Lung (tissue), 12 donors: Measurements from ENCODE around the gene CPEB2. TPM values are rescaled to one million over a fixed set of nuclear protein-coding genes. Genes with fewer than 3 reads are reported as not detected.

Experiments used
- ATAC-seq: fragments of 200-7000 bp; cut with Tn5 transposase; one replicate; pipeline ENCODE4 v1.9.1; 2020; ENCODE audit warnings: moderate number of reproducible peaks; ENCODE audit not compliant: insufficient read depth, low FRiP score
- DNase-seq, 3 donors: peaks; one replicate each; pipeline ENCODE4 v3.0.0-alpha.2; 2013 to 2017
- H3K27ac ChIP-seq, 2 donors: one replicate each; pipeline ENCODE4 v1.5.1; 2013; ENCODE audit warnings: mild to moderate bottlenecking in 2 of 2, moderate library complexity in 2 of 2, control low read depth in 1 of 2, inconsistent platforms in 1 of 2, low read depth in 1 of 2, low read length in 1 of 2
- H3K27me3 ChIP-seq, 3 donors: one replicate each; pipeline ENCODE4 v1.5.1; 2013; ENCODE audit warnings: low read length in 2 of 3; ENCODE audit not compliant: control insufficient read depth in 3 of 3, insufficient read depth in 3 of 3
- H3K36me3 ChIP-seq, 4 donors: one replicate each; pipeline ENCODE4 v1.5.1; 2013; ENCODE audit warnings: low read length in 4 of 4, mild to moderate bottlenecking in 1 of 4, moderate library complexity in 1 of 4; ENCODE audit not compliant: control insufficient read depth in 4 of 4, insufficient read depth in 4 of 4
- H3K4me1 ChIP-seq, 5 donors: one replicate each; pipeline ENCODE4 v1.5.1; 2013; ENCODE audit warnings: low read length in 5 of 5, mild to moderate bottlenecking in 2 of 5, moderate library complexity in 1 of 5; ENCODE audit not compliant: control insufficient read depth in 5 of 5, insufficient read depth in 5 of 5
- H3K4me3 ChIP-seq: one replicate; pipeline ENCODE4 v1.5.1; 2013; ENCODE audit warnings: mild to moderate bottlenecking, control low read depth, moderate library complexity
- H3K9ac ChIP-seq, 2 donors: one replicate each; pipeline ENCODE4 v1.5.1; 2013; ENCODE audit warnings: low read length in 2 of 2, control low read depth in 1 of 2; ENCODE audit not compliant: insufficient read depth in 1 of 2
- H3K9me3 ChIP-seq, 4 donors: one replicate each; pipeline ENCODE4 v1.5.1; 2013; ENCODE audit warnings: low read length in 3 of 4, mild to moderate bottlenecking in 1 of 4, moderate library complexity in 1 of 4; ENCODE audit not compliant: control insufficient read depth in 4 of 4, insufficient read depth in 3 of 4
- CTCF ChIP-seq: IDR thresholded peaks from 2 replicates; pipeline ENCODE4 v1.5.1; 2012; ENCODE audit warnings: mild to moderate bottlenecking; ENCODE audit errors: control extremely low read depth, extremely low read depth
- WGBS, 2 donors: extraction: QIAGEN DNeasy Blood & Tissue Kit; methylation state at CpG; one replicate each; pipeline ENCODE4 v1.1.7; 2013; 5-methylcytosine and 5-hydroxymethylcytosine counted together
- polyA plus RNA-seq, 2 donors: library from polyadenylated mRNA; stranded (reverse); fragments of 200-250 nt; gene quantifications; one replicate each; pipeline ENCODE4 v1.2.1, GENCODE V29; 2013
- total RNA-seq, 2 donors: library from RNA; depleted of rRNA in 1 of 2; stranded (reverse); fragments of >200 nt in 1 of 2; gene quantifications; one replicate each; pipeline ENCODE4 v1.2.1, GENCODE V29; 2014 to 2021
- donor health status: control.
- donor health status: control.
- donor health status: Bipolar disorder and iron deficiency.
- donor health status: healthy.
- donor health status: DM: yes; HTN: yes; CAD: no.

CPEB2 gene
- total and polyA plus RNA-seq, 4 donors: 4.8 to 29.9 (median 14.2) TPM

GRCh38 chr4:14965071-14965470, 37.2 kb upstream of the CPEB2 start:
- no peak for DNase-seq

GRCh38 chr4:14967982-14968381, 34.3 kb upstream of the CPEB2 start:
- no peak for ATAC-seq
- H3K27ac ChIP-seq: no peak overlapping the region
- H3K27me3 ChIP-seq: peaks cover 0 to 3% (median 0%) of the 10 kb centered on the region in 3 donors
- TF ChIP-seq CTCF: no peak
- no peaks in the 10 kb centered on the region for H3K4me1 ChIP-seq
- 78 to 89% methylated on average over 3 of the region's 3 CpGs for WGBS, 2 donors
- no peaks in the 10 kb centered on the region for H3K36me3 ChIP-seq
- no peak for DNase-seq
- H3K9me3 ChIP-seq: no peaks in the 10 kb centered on the region
- no peak overlapping the region for H3K4me3 ChIP-seq
- H3K9ac ChIP-seq: no peak overlapping the region

More at GRCh38 chr4:14965071-14965470, 37.2 kb upstream of the CPEB2 start:
- Histone ChIP-seq H3K4me1 (no peaks in the 10 kb centered on the region), H3K36me3 (no peaks in the 10 kb centered on the region), H3K9ac (no peak overlapping the region), H3K9me3 (no peaks in the 10 kb centered on the region), H3K4me3 (no peak overlapping the region), H3K27ac (no peak overlapping the region), H3K27me3 (peaks cover 0 to 3% (median 0%) of the 10 kb centered on the region in 3 donors)
- ATAC-seq: no peak
- TF ChIP-seq CTCF: no peak
- 89 to 94% methylated on average over 1 of the region's 1 CpG for WGBS, 2 donors

- Histone ChIP-seq H3K27me3 (no peaks in the 10 kb centered on the region), H3K9me3 (no peaks in the 10 kb centered on the region), H3K4me3 (no peak overlapping the region), H3K9ac (no peak overlapping the region), H3K36me3 (peaks cover 0 to 1% (median 0%) of the 10 kb centered on the region in 4 donors), H3K27ac (no peak overlapping the region), H3K4me1 (no peaks in the 10 kb centered on the region)
- DNase-seq (no peak), ATAC-seq (no peak)
- no peak for TF ChIP-seq CTCF
Measured at GRCh38 chr4:14977830-14978229, 24.5 kb upstream of the CPEB2 start.

DNA sequence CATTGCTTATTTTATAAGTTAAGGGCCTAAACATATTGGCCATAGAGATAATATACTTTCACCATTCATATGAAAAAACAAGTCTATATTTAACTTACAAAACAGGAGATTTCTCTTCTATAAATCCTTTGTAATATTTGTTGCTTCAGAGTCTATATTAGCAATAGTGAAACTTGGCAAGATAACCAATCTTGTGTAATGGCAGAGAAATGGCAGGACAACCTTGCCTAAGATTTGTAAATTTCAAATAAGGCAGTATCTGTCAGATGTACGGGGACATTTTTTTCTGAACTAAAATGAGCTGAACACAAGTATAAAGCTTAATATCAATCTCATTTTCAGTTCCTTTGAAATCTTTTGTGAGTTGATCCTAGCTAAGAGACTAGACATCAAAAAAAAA, 17.8 kb upstream of the CPEB2 start:
- DNase-seq: no peak
- H3K4me1 ChIP-seq: no peaks in the 10 kb centered on the region
- H3K9me3 ChIP-seq: no peaks in the 10 kb centered on the region
- 50 to 57% methylated on average over 1 of the region's 1 CpG for WGBS, 2 donors
- no peak for TF ChIP-seq CTCF
- H3K9ac ChIP-seq: no peak overlapping the region
- no peak overlapping the region for H3K4me3 ChIP-seq
- H3K27me3 ChIP-seq: no peaks in the 10 kb centered on the region
- no peak overlapping the region for H3K27ac ChIP-seq
- H3K36me3 ChIP-seq: peaks cover 0 to 1% (median 0%) of the 10 kb centered on the region in 4 donors
- ATAC-seq: no peak
